Upper lobe of left lung (tissue), 6 donors: ENCODE measurements around the gene ARMCX2. TPM values are rescaled to one million over a fixed set of nuclear protein-coding genes. Genes with fewer than 3 reads are reported as not detected.

Experiments used
- ATAC-seq, 2 donors: fragments of 200-7000 bp; cut with Tn5 transposase; one replicate each; pipeline ENCODE4 v1.9.1; 2022; ENCODE audit warnings: mild to moderate bottlenecking in 2 of 2, moderate library complexity in 2 of 2; ENCODE audit not compliant: low FRiP score in 2 of 2
- DNase-seq, 2 donors: peaks; one replicate each; pipeline ENCODE4 v3.0.0-alpha.2; 2019 to 2020
- H3K27ac ChIP-seq, 4 donors: fragments of 200-600 bp; sonication (generic); one replicate each; pipeline ENCODE4 v1.5.1; 2016 to 2019
- H3K27me3 ChIP-seq, 4 donors: fragments of 200-600 bp; sonication (generic); one replicate each; pipeline ENCODE4 v1.5.1; 2017 to 2019
- H3K36me3 ChIP-seq, 4 donors: fragments of 200-600 bp; sonication (generic); one replicate each; pipeline ENCODE4 v1.5.1; 2016 to 2019
- H3K4me1 ChIP-seq, 4 donors: fragments of 200-600 bp; sonication (generic); one replicate each; pipeline ENCODE4 v1.5.1; 2018 to 2019
- H3K4me3 ChIP-seq, 4 donors: fragments of 200-600 bp; sonication (generic); one replicate each; pipeline ENCODE4 v1.5.1; 2017 to 2019; ENCODE audit warnings: mild to moderate bottlenecking in 2 of 4, moderate library complexity in 1 of 4
- H3K9me3 ChIP-seq, 4 donors: fragments of 200-600 bp; sonication (generic); one replicate each; pipeline ENCODE4 v1.5.1; 2018 to 2019
- EP300 ChIP-seq, 4 donors: sonication (generic); formaldehyde crosslinking; IDR thresholded peaks; one replicate each; pipeline ENCODE4 v1.5.1; 2017; ENCODE audit warnings: antibody characterized with exemption in 4 of 4, control low read depth in 2 of 4
- POLR2A ChIP-seq, 4 donors: fragments of 450-650 bp; IDR thresholded peaks; one replicate each; pipeline ENCODE4 v1.5.1; 2016 to 2017; ENCODE audit warnings: antibody characterized with exemption in 4 of 4, mild to moderate bottlenecking in 2 of 4
- POLR2AphosphoS5 ChIP-seq, 2 donors: sonication (generic); formaldehyde crosslinking; IDR thresholded peaks; one replicate each; pipeline ENCODE4 v1.5.1; 2017; ENCODE audit warnings: antibody characterized with exemption in 2 of 2
- WGBS, 2 donors: methylation state at CpG; one replicate each; pipeline ENCODE4 v1.1.5; 2017 to 2018; 5-methylcytosine and 5-hydroxymethylcytosine counted together
- total RNA-seq, 6 donors: library from RNA; depleted of rRNA in 4 of 6; stranded (reverse); fragments of >200 nt in 4 of 6; gene quantifications; one replicate each; pipeline versions ENCODE4 v1.1.0 to v1.2.1, GENCODE V29; 2016 to 2021
- TF ChIP-seq, protein P1 (sequence below), 6 experiments: fragments of 450-650 bp in 4 of 6; fragments of 200-600 bp in 2 of 6; sonication (generic) in 2 of 6; IDR thresholded peaks; one replicate each; pipeline ENCODE4 v1.5.1; 2016 to 2019; ENCODE audit warnings: antibody characterized with exemption in 6 of 6
- donor health status: DM: no; HTN: no; CAD: no; lungs with moderate emphysema.
- donor health status: DM: no; HTN: yes; CAD: no; lungs with severe emphysema.

Gene ARMCX2
- total RNA-seq, 6 donors from 2014 or later: 11.0 to 37.2 (median 19.3) TPM

DNA sequence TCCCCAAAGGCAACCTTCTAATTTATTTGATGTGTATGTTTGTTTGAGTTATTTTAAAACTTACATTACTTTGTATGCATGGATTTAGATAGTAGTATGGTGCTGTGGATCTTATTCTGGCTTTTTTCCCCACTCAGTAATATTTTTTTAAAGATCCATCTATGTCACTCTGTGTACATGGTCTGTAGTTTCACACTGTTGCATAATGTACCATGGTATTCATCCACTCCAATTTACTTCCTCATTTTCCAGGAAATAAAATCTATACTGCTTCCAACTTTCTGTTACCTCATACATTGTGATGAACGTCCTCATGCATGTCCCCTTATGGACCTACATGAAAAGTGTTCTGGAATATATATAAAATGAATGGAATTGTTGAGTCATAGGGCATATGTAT lies 17.6 kb downstream of the ARMCX2 start:
- Histone ChIP-seq H3K4me3 (no peak overlapping the region), H3K27me3 (no peaks in the 10 kb centered on the region), H3K36me3 (no peaks in the 10 kb centered on the region), H3K4me1 (no peaks in the 10 kb centered on the region), H3K9me3 (no peaks in the 10 kb centered on the region), H3K27ac (no peak overlapping the region)
- DNase-seq: no peak
- ATAC-seq: no peak
- 33 to 71% methylated on average over 1 of the region's 1 CpG for WGBS, 2 donors
- no peak for TF ChIP-seq POLR2AphosphoS5 (IDR thresholded peaks at IDR 0.05)
- TF ChIP-seq POLR2A (IDR thresholded peaks at IDR 0.05): no peak
- TF ChIP-seq EP300 (IDR thresholded peaks at IDR 0.05): no peak
- TF ChIP-seq, protein P1, sequence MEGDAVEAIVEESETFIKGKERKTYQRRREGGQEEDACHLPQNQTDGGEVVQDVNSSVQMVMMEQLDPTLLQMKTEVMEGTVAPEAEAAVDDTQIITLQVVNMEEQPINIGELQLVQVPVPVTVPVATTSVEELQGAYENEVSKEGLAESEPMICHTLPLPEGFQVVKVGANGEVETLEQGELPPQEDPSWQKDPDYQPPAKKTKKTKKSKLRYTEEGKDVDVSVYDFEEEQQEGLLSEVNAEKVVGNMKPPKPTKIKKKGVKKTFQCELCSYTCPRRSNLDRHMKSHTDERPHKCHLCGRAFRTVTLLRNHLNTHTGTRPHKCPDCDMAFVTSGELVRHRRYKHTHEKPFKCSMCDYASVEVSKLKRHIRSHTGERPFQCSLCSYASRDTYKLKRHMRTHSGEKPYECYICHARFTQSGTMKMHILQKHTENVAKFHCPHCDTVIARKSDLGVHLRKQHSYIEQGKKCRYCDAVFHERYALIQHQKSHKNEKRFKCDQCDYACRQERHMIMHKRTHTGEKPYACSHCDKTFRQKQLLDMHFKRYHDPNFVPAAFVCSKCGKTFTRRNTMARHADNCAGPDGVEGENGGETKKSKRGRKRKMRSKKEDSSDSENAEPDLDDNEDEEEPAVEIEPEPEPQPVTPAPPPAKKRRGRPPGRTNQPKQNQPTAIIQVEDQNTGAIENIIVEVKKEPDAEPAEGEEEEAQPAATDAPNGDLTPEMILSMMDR (IDR thresholded peaks at IDR 0.05): no peak

- Histone ChIP-seq H3K4me3 (no peak overlapping the region), H3K27me3 (no peaks in the 10 kb centered on the region), H3K27ac (no peak overlapping the region), H3K4me1 (no peaks in the 10 kb centered on the region), H3K36me3 (no peaks in the 10 kb centered on the region), H3K9me3 (no peaks in the 10 kb centered on the region)
- peak in 1 of 2 donors; percentile 57 for ATAC-seq
- DNase-seq: no peak
- TF ChIP-seq POLR2A (IDR thresholded peaks at IDR 0.05): no peak
- no peak for TF ChIP-seq EP300 (IDR thresholded peaks at IDR 0.05)
- no peak for TF ChIP-seq POLR2AphosphoS5 (IDR thresholded peaks at IDR 0.05)
- TF ChIP-seq, protein P1 (IDR thresholded peaks at IDR 0.05): no peak
Observed at GRCh38 chrX:101639583-101639982, 20.1 kb downstream of the ARMCX2 start.

DNA sequence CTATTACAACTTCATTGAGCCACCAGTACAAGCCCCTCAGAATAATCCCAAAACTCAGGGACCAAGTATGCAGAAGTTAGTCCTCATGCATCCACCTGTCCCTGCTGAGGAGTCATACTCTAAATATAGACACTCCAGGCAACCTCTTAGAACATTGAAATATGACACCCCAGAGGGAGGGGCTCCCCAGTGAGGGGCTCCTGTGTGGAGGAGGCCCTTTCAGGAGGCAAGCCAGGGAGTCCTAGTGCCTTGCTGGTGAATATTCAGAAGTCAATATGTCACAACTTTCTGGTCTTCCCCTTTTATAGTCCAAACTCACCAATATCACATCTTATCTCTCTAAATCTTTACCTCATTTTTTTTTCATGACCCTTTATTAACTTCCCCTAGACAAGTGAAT lies 40.3 kb downstream of the ARMCX2 start:
- peaks cover 0 to 4% (median under 1%) of the 10 kb centered on the region in 4 donors for H3K4me1 ChIP-seq
- no peaks in the 10 kb centered on the region for H3K27me3 ChIP-seq
- H3K4me3 ChIP-seq: no peak overlapping the region
- no peak overlapping the region for H3K27ac ChIP-seq
- no peak for ATAC-seq
- no peaks in the 10 kb centered on the region for H3K36me3 ChIP-seq
- no peaks in the 10 kb centered on the region for H3K9me3 ChIP-seq
- TF ChIP-seq, protein P1 (IDR thresholded peaks at IDR 0.05): no peak
- no peak for TF ChIP-seq POLR2AphosphoS5 (IDR thresholded peaks at IDR 0.05)
- no peak for TF ChIP-seq POLR2A (IDR thresholded peaks at IDR 0.05)
- TF ChIP-seq EP300 (IDR thresholded peaks at IDR 0.05): no peak
- no peak for DNase-seq

GRCh38 chrX:101617211-101618191 lies 42.1 kb downstream of the ARMCX2 start, which contains the start of gene ARMCX6:
Gene ARMCX6 (minus strand): TSS chrX:101618000. CDS start chrX:101616620, 1,380 bp downstream.
- TF ChIP-seq POLR2AphosphoS5 (IDR thresholded peaks at IDR 0.05): peak in 1 of 2 donors; percentile 32
- TF ChIP-seq, protein P1 (IDR thresholded peaks at IDR 0.05): peak in 4 of 6 experiments; percentile 16 to 43 (median 22)
- peak in 2 of 4 donors; percentile 41 to 44 for TF ChIP-seq POLR2A (IDR thresholded peaks at IDR 0.05)
- no peak for TF ChIP-seq EP300 (IDR thresholded peaks at IDR 0.05)
- peak within 1 kb of the TSS; percentile 28 to 89 (median 68) for H3K27ac ChIP-seq
- ATAC-seq: peak; percentile 79 to 96
- H3K9me3 ChIP-seq: no peaks in the 10 kb centered on the region
- H3K4me1 ChIP-seq: peaks cover 0 to 4% (median 0%) of the 10 kb centered on the region in 4 donors
- H3K36me3 ChIP-seq: no peaks in the 10 kb centered on the region
- peak within 1 kb of the TSS; percentile 17 to 76 (median 60) for H3K4me3 ChIP-seq
- peak; percentile 88 for DNase-seq
- WGBS, 2 donors: 0 to 44% methylated on average over 1 to 39 of the region's 39 CpGs
- H3K27me3 ChIP-seq: no peaks in the 10 kb centered on the region
